C4-2B (cell line): Measurements from ENCODE around the gene APLF.

Experiments used
- CTCF ChIP-seq: fragments of 450-650 bp; conservative IDR thresholded peaks from 2 replicates; pipeline ENCODE4 v1.5.1; 2017; ENCODE audit warnings: mild to moderate bottlenecking
- ZFX ChIP-seq: fragments of 450-650 bp; IDR thresholded peaks from 2 replicates; pipeline ENCODE4 v1.6.1; 2017

GRCh38 chr2:68537011-68537410 is 69.6 kb downstream of the APLF start:
- TF ChIP-seq CTCF = no peak
- TF ChIP-seq ZFX = no peak
